HG03025 (cell line): ENCODE data around the gene NSUN2.
"Not testable (repeated sequence)": the region's sequence is repeated elsewhere in the genome, so short reads cannot be mapped to it uniquely, and the experiment has no call there.

Source experiments
- ATAC-seq: cut with Tn5 transposase; IDR thresholded peaks from one replicate; pipeline ENCODE4 v1.9.1; 2021; ENCODE audit warnings: mild to moderate bottlenecking, moderate library complexity; ENCODE audit not compliant: unreplicated experiment, low FRiP score

Gene NSUN2

DNA sequence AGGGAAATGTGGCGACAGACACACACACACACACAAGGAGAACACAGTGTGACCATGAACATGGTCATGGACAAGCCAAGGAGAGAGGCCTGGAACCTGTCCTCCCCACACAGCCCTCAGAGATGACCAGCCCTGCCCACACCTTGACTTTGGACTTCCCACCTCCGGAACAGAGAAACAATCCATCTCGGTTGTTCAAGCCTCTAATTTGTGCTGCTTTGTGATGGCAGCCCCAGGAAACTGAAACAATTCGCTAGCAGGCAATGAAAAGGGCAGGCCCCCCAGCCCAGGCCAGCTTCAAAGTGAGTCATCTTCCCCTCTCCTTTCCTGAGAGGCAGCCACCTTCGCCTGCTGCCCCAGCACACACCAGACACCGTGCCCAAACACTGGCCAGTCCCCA, 47.7 kb downstream of the NSUN2 start:
- no peak for ATAC-seq

DNA sequence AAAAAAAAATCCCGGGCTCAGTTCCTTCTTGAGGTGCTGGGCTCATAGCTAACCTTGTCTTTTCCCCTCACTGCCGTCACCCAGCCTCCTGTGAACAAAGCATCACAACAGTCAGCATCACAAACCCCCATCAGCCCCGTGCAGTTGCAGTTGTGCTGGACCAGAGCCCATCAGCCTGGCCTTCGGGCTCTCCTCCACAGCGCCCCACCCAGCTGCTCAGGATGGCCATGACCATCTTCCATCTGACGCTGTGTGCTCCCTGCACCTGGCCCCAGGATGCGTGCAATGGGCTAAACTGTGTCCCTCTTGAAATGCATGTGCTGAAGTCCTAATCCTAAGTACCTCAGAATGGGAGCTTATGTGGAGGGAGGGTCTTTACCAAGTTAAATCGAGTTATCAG, 48.1 kb downstream of the NSUN2 start:
- ATAC-seq = no peak

DNA sequence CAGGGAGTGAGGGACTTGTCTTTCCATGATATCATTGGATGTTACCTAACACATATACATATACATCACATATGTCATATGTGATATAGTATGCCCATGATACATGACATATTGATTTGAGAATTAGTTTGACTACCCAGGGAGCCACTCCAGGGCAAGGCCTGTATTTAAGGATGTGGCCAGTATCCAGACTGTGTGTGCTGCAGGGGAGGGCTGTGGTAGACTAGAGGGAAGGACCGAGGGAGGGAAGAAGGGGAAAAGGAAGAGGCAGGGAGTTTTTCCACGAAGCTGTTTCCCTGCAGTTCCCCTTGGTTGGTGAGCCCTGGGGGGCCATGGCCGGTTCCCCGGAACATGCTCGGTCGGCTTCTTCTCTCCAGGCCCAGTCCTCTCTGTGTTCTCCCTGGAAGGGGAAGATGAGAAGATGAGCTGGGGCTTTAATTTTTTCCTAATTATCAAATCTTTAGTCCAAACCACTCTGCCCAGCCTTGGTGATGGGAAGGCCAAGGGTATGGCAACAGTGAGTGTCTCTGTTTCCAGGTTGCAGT, 48.7 kb downstream of the NSUN2 start:
- ATAC-seq = no peak

GRCh38 chr5:6583049-6583880, 49.6 kb downstream of the NSUN2 start:
- no peak for ATAC-seq

DNA sequence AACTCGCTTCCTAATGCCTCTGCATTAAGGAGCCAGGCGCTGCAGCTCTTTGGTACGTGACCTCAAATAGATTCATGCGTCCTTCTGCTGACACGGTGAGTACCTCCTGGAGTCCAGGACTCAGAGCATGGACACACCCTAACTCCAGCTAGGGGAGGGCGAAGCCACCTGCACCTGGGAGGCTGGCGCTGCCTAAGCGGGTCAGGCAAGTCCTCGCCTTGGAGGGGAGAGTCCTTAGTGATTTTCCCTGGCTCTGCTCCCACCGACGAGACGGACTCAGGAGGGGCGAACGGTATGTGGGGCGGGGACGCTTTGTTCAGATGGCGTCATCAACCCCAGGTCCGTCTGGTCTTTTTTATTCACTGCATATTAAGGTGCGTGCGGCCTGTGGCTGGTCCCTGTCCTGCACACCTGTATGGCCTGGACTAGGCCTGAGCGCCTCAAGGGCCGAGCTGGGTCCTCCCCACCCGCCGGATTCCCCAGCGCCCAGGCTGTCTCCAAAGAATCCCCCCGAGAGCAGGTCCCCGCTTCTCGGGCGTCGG, 50.3 kb downstream of the NSUN2 start:
- ATAC-seq = no peak

- no peak for ATAC-seq
Observed at GRCh38 chr5:6581559-6582426, 51.1 kb downstream of the NSUN2 start.

DNA sequence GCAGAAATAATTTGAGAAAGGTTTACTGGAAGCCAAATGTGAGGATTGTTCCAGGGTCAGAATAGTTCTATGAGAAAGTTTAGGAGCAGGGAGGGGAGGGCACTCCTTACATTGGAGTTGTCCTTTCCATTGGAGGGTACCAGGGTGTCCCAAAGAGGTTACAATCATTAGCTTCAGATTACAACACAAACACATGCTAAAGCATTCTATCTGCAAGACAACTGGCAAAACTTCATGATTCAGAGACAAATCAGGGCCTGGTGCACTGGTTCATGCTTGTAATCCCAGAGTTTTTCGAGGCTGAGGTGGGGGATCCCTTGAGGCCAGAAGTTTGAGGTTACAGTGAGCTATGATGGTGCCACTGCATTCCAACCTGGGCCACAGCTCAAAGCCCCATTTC, 51.8 kb downstream of the NSUN2 start:
- no peak for ATAC-seq

- no peak for ATAC-seq
Observed at GRCh38 chr5:6579535-6579934, 53.3 kb downstream of the NSUN2 start.

DNA sequence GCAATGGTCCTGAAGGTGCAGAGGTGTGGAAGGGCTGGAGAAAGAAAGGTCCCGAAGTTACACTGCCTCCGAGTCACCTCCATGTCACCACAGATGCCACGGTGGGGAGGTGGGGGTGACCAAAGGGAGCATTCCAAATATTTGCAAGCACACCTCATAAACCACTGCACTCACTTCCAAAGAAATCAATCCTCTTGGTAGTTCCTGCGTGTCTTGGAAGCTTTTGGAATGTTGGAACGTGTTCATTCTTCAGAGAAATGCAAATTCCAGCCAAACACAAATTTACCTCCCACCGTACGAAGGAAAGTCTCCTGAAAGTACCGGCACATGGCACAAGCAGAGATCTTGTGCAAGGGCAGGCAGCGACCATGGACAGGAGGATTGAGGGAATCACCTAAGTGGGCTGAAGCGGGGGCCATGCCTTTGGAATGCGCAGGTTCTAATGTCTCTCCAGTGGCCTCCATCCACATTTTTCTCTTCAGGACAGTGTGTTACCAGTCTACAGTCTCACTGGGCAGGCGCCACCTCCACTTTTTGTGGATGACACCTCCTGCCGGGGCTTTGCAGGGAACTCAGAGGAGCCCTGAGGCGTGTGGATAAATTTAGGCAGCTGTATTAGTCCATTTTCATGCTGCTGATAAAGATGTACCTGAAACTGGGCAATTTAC, 54.0 kb downstream of the NSUN2 start:
- no peak for ATAC-seq

GRCh38 chr5:6576861-6577501, 55.9 kb downstream of the NSUN2 start:
- ATAC-seq = no peak

DNA sequence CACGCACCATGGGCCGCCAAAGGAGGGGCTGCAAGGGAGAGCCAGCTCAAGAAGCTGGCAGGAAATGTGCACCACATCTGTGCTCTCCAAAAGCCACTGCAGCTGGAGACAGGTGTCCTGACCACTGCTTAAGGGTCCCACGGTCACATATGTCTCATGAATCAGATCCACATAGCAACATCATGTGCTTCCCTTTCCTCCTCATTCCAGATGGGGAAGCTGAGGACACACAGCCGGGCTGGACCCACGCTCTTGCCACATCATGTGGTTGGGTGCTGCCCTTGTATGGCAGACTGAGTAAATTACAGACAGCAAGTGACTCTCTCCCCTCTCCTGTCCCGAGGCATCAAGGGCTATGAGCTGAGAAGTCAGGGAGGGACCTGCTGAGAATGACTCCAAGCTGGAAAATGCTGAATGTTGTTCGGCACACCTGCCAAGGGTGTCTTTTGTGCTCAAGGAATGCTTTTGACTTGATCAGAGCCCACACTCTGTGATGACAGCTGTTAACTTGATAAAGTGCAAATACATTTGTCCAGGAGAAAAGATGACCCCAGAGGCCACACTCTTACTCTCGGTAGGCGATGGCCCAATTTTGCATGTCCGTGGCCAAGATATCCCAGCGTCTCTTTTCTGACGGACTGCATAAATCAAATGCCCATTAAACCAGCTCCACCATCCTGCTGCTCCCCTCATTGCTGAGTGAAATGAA, 58.2 kb downstream of the NSUN2 start:
- ATAC-seq = no peak

- ATAC-seq = no peak
Observed at GRCh38 chr5:6574111-6574510, 58.7 kb downstream of the NSUN2 start.

DNA sequence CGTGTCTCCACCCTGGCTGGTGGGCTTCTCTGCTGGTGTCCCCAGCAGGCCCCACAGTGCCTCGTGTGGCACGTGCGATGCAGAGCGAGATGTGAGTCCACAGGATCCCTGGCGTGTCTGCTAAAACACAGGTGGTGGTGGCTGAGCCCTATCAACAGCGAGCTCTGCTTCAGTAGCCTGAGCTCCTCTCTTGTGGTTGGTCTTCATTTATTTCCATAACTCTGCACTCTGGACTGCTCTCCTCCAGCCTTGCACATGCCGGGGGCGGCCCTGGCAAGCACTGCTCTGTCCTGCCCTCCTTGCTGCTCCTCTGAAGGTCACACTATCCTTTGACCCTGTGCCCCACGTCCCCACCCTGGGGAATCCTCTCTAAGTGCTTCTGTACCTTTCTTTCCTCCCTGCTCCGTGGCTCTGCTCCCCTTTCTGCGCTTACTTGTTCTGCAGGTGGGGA, 59.2 kb downstream of the NSUN2 start:
- ATAC-seq = no peak

DNA sequence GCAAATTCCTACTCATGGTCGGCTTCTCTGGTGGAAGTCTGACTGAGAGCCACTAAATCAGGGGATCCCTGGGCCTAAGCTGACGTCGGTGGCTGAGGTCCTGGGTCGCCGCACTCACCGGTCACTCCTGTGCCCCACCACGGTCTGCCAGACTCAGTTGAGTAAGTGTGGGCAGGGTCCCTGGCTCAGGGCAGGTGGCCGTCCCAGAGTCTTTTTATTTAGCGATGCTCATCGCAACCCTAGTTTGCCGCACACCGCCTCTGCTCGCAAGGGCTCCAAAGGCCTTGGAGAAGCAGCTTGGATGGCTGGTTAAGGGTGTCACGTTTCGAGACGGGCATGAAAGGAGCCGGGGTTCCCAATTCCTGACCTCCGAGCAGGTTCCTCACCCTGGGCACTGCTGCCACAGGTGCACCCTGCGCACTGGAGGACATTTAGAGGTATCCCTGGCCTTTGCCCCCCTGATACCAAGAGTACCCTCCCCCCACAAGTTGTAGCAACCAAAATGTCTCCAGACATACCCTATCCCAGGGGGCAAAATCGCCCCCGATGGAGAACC, 59.9 kb downstream of the NSUN2 start:
- no peak for ATAC-seq

DNA sequence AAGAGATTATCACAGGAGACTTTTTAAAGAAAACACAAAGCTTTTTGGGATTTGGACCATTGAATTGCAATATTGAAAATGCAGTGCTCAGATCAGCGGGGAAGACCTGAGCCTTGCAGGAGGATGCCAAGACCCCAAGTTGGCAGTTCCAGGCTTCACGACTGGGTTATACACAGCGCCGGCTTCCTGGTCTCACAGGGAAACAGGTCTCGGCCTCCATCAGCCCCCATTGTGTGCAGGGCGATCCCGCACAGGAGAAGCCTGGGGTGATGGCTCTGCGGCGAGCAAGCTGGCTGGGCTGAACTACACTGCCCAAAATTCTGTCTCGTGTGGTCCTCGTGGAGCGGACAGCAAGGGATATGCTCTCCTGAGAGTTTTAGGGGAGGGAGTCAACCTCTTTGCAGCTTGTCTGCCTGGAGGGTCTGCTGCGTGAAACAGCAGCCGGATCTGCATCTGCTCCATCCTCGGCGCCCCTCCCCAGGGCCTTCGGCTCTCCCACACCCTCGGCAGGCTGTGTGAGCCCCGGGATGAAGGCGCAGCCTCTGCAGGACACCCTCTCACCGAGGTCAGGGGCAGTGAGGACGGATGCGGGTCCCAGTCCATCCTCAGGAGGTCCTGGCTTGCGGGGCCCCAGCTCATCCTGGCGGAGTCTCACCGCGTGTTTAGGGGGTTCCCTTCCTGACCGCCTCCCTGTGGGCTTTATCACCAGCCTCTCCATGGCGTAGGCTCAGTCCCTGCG, 60.6 kb downstream of the NSUN2 start:
- ATAC-seq = no peak

DNA sequence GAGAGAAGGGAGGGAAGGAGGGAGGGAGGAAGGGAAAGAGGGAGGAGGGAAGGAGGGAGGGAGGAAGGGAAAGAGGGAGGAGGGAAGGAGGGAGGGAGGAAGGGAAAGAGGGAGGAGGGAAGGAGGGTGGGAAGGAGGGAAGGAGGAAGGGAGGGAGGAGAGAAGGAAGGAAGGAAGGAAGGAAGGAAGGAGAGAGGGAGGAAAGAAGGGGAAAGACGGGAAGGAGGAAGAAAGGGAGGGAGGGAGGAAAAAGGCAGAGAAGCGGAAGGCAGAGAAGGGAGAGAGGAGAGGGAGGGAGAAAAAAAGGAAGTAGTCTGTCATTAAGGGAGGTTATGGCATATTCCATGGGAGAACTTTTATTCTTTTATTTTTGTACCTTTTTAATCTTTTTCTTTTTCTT, 61.2 kb downstream of the NSUN2 start:
- not testable (repeated sequence) for ATAC-seq

- no peak for ATAC-seq
Observed at GRCh38 chr5:6570530-6570929, 62.3 kb downstream of the NSUN2 start.

- ATAC-seq = no peak
Observed at GRCh38 chr5:6568889-6569288, 64.0 kb downstream of the NSUN2 start.
